Measurements from ENCODE around the gene GNG7. TPM values are rescaled to one million over a fixed set of nuclear protein-coding genes. Genes with fewer than 3 reads are reported as not detected.

The GNG7 gene
- total and polyA plus RNA-seq, 10 of the 15 experiments (the other 5 are each of a cell fraction or from before 2014, with no cell fraction given): 1.9 to 13.6 (median 6.5) TPM

GRCh38 chr19:2607712-2608601 lies 94.5 kb downstream of the GNG7 start (continued):
- TF ChIP-seq PKNOX1 (IDR thresholded peaks at IDR 0.05) (peak; percentile 98), JUND (IDR thresholded peaks at IDR 0.05; ENCODE audit: low read depth, low read length) (peak; percentile 59), BCLAF1 (IDR thresholded peaks at IDR 0.05) (no peak), EP300 (IDR thresholded peaks at IDR 0.05; ENCODE audit: borderline replicate concordance in 1 of 2, control insufficient read depth in 1 of 2, low read depth in 2 of 2, low read length in 2 of 2) (peak; percentile 98 to 99), ZNF592 (IDR thresholded peaks at IDR 0.05) (0 out of 2 replicates have a peak, but pooled peaks have one; percentile 32), CHD4 (IDR thresholded peaks at IDR 0.05) (no peak), HDGF (IDR thresholded peaks at IDR 0.05) (no peak; the same call in 1 of the 2 replicates), SIX5 (IDR thresholded peaks at IDR 0.05; ENCODE audit: low read depth, low read length, severe bottlenecking) (no peak), BMI1 (IDR thresholded peaks at IDR 0.05; ENCODE audit: borderline replicate concordance) (peak; percentile 85), NFIC (IDR thresholded peaks at IDR 0.05; ENCODE audit: low read depth, low read length) (peak; percentile 98), SMAD1 (IDR thresholded peaks at IDR 0.05; ENCODE audit: low read depth, partially characterized antibody) (peak; percentile 99), CUX1 (IDR thresholded peaks at IDR 0.05; ENCODE audit: insufficient replicate concordance, low read depth, low read length) (peak; percentile 89), ATF7 (IDR thresholded peaks at IDR 0.05; ENCODE audit: low read depth) (peak; percentile 96), FOS (IDR thresholded peaks at IDR 0.05; ENCODE audit: borderline replicate concordance, extremely low read depth, insufficient read length) (no peak)

Data from GM12878 (cell line).